Measurements from ENCODE around the gene MRLN. TPM values are rescaled to one million over a fixed set of nuclear protein-coding genes. Genes with fewer than 3 reads are reported as not detected.
"Not testable (repeated sequence)": the region's sequence is repeated elsewhere in the genome, so short reads cannot be mapped to it uniquely, and the experiment has no call there.

MRLN gene
- not detected for total RNA-seq
- total RNA-seq (2013) = not detected
- 0 to 0.16 (median 0) reads per million in 29 experiments for total RNA-seq

DNA sequence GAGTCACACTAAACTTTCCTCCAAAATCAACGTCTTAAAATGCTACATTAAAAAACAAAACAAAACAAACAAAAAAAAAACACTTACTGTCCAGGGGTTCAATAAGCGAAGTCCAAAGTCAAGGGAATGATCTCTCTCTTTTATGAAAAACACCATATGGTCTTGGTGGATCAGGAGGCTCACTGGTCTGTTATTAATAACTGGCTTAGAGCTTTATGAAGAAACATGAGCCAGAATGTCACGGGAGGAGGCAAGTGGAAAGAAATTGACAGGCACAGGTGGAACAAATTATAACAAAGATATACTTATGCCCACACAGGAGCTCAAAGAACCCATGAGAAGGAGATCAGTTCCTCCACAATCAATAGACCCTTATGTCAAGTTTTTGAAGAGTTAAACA, at the start of gene MRLN:
Gene MRLN (minus strand): TSS at position 189 of the 400 bp plus-strand sequence.
- Mint-ChIP-seq H3K36me3 (no peaks in the 10 kb centered on the region), H3K9me3 (no peaks in the 10 kb centered on the region), H3K4me1 (no peaks in the 10 kb centered on the region), H3K27ac (no peak within 1 kb of the TSS), H3K4me3 (no peak within 1 kb of the TSS), H3K27me3 (peaks cover 7 to 20% of the 10 kb centered on the region in 2 donors)
- Histone ChIP-seq H3K27me3 (replicated peaks in 1 of 2; ENCODE audit: control insufficient read depth in 2 of 2, extremely low read depth in 1 of 2, insufficient read depth in 2 of 2, low read length in 1 of 2) (no peaks in the 10 kb centered on the region), H3K27ac (ENCODE audit: low read length) (no peak within 1 kb of the TSS), H3K4me1 (ENCODE audit: control insufficient read depth in 1 of 2, extremely low read depth in 1 of 2, insufficient read depth in 2 of 2, low read length in 2 of 2) (no peaks in the 10 kb centered on the region), H3K36me3 (ENCODE audit: control insufficient read depth in 2 of 2, extremely low read depth in 1 of 2, insufficient read depth in 1 of 2, low read length in 1 of 2) (no peaks in the 10 kb centered on the region), H3K9me3 (no peaks in the 10 kb centered on the region), H3K4me3 (ENCODE audit: control insufficient read depth in 1 of 2, extremely low read depth in 1 of 2, low read length in 1 of 2) (no peak within 1 kb of the TSS)
- POLR2A ChIA-PET = interaction anchor here (0.7 kb wide), 2 partner anchors 18 to 1563 kb away, joined by 3 to 9 read pairs; no protein-coding TSS in a partner anchor
- 50% methylated on average over 1 of the region's 3 CpGs for WGBS (ENCODE audit: insufficient coverage)
- CTCF ChIA-PET = interaction anchor here in 1 of 2 donors (0.6 kb wide), 1 partner anchor 84 kb away, joined by 5 read pairs; no protein-coding TSS in a partner anchor
- DNase-seq (no peak), ATAC-seq (replicated peaks in 1 of 4) (no peak)

DNA sequence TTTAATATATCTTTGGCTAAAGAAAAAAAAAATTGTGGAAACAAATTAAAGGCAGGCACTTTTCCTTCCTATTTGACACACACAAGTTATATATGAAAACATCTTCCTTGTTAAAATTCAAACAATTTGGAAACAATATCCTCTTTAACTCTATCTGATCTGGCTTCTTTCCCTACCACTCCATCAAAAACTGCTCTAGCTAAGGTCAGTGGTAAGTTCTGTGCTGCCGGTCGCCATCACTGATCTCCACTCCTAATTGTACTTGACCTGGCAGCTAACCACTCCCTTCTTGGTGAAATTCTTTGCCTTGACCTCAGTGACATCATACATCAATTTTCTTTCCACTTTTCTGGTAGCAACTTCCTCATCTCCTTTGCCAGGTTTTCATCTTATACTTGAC, 47.9 kb upstream of the MRLN start:
- ATAC-seq (replicated peaks in 1 of 4) (no peak), DNase-seq (no peak)
- no peak overlapping the region for H3K27ac ChIP-seq (ENCODE audit: low read length)
- no peaks in the 10 kb centered on the region for H3K4me1 ChIP-seq (ENCODE audit: control insufficient read depth in 1 of 2, extremely low read depth in 1 of 2, insufficient read depth in 2 of 2, low read length in 2 of 2)
- no peaks in the 10 kb centered on the region for H3K27me3 ChIP-seq (replicated peaks in 1 of 2; ENCODE audit: control insufficient read depth in 2 of 2, extremely low read depth in 1 of 2, insufficient read depth in 2 of 2, low read length in 1 of 2)
- Mint-ChIP-seq H3K9me3 (no peaks in the 10 kb centered on the region), H3K36me3 (peaks cover 77% of the 10 kb centered on the region), H3K27me3 (no peaks in the 10 kb centered on the region), H3K4me1 (peaks cover 0 to 6% (median 2%) of the 10 kb centered on the region in 3 donors), H3K4me3 (no peak overlapping the region), H3K27ac (no peak overlapping the region)
- 100% methylated on average over 2 of the region's 2 CpGs for WGBS (ENCODE audit: insufficient coverage)
- H3K9me3 ChIP-seq = no peaks in the 10 kb centered on the region
- ChIA-PET CTCF (no interaction called here), POLR2A (no interaction called here)
- H3K4me3 ChIP-seq (ENCODE audit: control insufficient read depth in 1 of 2, extremely low read depth in 1 of 2, low read length in 1 of 2) = no peak overlapping the region
- peaks cover 11 to 48% of the 10 kb centered on the region in 2 donors for H3K36me3 ChIP-seq (ENCODE audit: control insufficient read depth in 2 of 2, extremely low read depth in 1 of 2, insufficient read depth in 1 of 2, low read length in 1 of 2)

DNA sequence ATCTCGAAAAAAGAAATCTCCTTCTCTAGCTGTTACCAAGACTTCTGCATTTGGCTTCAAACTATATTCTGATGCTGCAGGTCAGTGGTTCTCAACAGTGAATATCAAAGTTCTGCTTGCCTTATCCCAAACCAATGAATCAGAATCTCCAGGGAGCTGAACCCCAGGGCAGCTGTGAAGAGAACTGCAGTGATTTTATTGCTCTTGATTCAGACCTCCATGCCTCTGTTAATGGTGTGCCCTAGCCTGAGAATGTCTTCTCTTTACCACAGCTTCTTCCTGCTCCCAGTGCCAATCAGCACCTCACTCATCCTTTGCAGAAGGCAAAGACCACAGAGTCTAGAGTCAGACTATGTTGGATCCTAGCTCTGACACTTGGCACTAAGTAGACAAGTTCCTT, 46.2 kb upstream of the MRLN start:
- DNase-seq (no peak), ATAC-seq (replicated peaks in 1 of 4) (no peak)
- ChIA-PET CTCF (interaction anchor here (0.6 to 1.4 kb wide), 4 partner anchors 14 to 230 kb away, joined by 3 to 4 read pairs (median 4); no protein-coding TSS in a partner anchor), POLR2A (no interaction called here)
- no peak overlapping the region for H3K27ac Mint-ChIP-seq
- Histone ChIP-seq H3K27me3 (replicated peaks in 1 of 2; ENCODE audit: control insufficient read depth in 2 of 2, extremely low read depth in 1 of 2, insufficient read depth in 2 of 2, low read length in 1 of 2) (no peaks in the 10 kb centered on the region), H3K4me1 (ENCODE audit: control insufficient read depth in 1 of 2, extremely low read depth in 1 of 2, insufficient read depth in 2 of 2, low read length in 2 of 2) (no peaks in the 10 kb centered on the region), H3K9me3 (no peaks in the 10 kb centered on the region), H3K36me3 (ENCODE audit: control insufficient read depth in 2 of 2, extremely low read depth in 1 of 2, insufficient read depth in 1 of 2, low read length in 1 of 2) (peaks cover under 1 to 40% of the 10 kb centered on the region in 2 donors), H3K4me3 (ENCODE audit: control insufficient read depth in 1 of 2, extremely low read depth in 1 of 2, low read length in 1 of 2) (no peak overlapping the region), H3K27ac (ENCODE audit: low read length) (no peak overlapping the region)
- peaks cover 76% of the 10 kb centered on the region for H3K36me3 Mint-ChIP-seq
- no peaks in the 10 kb centered on the region for H3K27me3 Mint-ChIP-seq
- H3K4me3 Mint-ChIP-seq = no peak overlapping the region
- WGBS (ENCODE audit: insufficient coverage) = 100% methylated on average over 1 of the region's 1 CpG
- H3K4me1 Mint-ChIP-seq = peaks cover 0 to 6% (median 2%) of the 10 kb centered on the region in 3 donors
- no peaks in the 10 kb centered on the region for H3K9me3 Mint-ChIP-seq

DNA sequence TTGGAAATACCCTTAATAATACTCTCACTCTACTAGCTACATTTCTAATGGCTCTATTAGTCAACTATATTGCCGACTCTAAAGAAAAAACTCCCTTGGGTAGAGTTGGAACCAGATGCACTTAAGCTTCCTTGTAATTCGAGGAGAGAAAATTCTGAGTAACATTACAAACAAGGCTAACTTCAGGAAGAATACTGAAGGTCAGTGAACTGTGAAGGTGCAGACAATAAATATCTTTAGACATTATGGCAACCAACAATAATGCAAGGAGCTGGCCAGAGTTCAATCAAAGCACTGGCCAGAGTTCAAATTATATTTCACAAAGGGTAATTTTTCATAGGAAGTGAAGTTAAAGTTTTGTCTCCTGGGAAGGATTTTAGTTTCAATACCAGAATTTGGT, 40.7 kb upstream of the MRLN start:
- Histone ChIP-seq H3K36me3 (ENCODE audit: control insufficient read depth in 2 of 2, extremely low read depth in 1 of 2, insufficient read depth in 1 of 2, low read length in 1 of 2) (peaks cover 0 to 57% of the 10 kb centered on the region in 2 donors), H3K27ac (ENCODE audit: low read length) (no peak overlapping the region), H3K4me1 (ENCODE audit: control insufficient read depth in 1 of 2, extremely low read depth in 1 of 2, insufficient read depth in 2 of 2, low read length in 2 of 2) (no peaks in the 10 kb centered on the region), H3K27me3 (replicated peaks in 1 of 2; ENCODE audit: control insufficient read depth in 2 of 2, extremely low read depth in 1 of 2, insufficient read depth in 2 of 2, low read length in 1 of 2) (no peaks in the 10 kb centered on the region), H3K9me3 (no peaks in the 10 kb centered on the region), H3K4me3 (ENCODE audit: control insufficient read depth in 1 of 2, extremely low read depth in 1 of 2, low read length in 1 of 2) (no peak overlapping the region)
- H3K9me3 Mint-ChIP-seq = no peaks in the 10 kb centered on the region
- ChIA-PET CTCF (no interaction called here), POLR2A (interaction anchor here in 1 of 2 donors (0.7 kb wide), 1 partner anchor 60 kb away, joined by 5 read pairs; no protein-coding TSS in a partner anchor)
- peaks cover 0 to 6% (median 0%) of the 10 kb centered on the region in 3 donors for H3K4me1 Mint-ChIP-seq
- no peak for ATAC-seq (replicated peaks in 1 of 4)
- no peaks in the 10 kb centered on the region for H3K27me3 Mint-ChIP-seq
- no peak overlapping the region for H3K4me3 Mint-ChIP-seq
- WGBS (ENCODE audit: insufficient coverage) = no CpG with 5 or more reads among the region's 2 CpGs
- no peak for DNase-seq
- no peak overlapping the region for H3K27ac Mint-ChIP-seq
- H3K36me3 Mint-ChIP-seq = peaks cover 71% of the 10 kb centered on the region

DNA sequence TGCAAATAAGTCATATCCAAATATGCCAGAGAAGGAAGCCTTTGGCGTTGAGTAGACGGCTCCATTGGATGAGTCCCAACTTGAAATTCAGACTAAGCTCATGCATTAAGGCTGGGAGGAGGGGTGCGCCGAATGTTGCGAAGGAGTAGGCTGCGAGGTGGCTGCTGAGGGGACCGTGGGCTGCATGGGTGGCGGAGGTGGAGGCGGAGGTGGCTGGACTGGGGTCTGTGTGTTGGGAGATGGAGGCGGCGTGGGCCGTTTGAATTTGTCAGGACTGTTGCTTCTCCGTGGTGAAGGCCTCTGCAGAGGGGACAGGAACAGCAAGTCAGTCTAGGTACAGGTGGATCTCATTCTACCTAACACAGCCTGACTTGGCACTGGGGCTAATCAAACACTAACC, 39.6 kb upstream of the MRLN start:
- Histone ChIP-seq H3K36me3 (ENCODE audit: control insufficient read depth in 2 of 2, extremely low read depth in 1 of 2, insufficient read depth in 1 of 2, low read length in 1 of 2) (peaks cover 0 to 53% of the 10 kb centered on the region in 2 donors), H3K9me3 (no peaks in the 10 kb centered on the region), H3K4me3 (ENCODE audit: control insufficient read depth in 1 of 2, extremely low read depth in 1 of 2, low read length in 1 of 2) (no peak overlapping the region), H3K27ac (ENCODE audit: low read length) (no peak overlapping the region), H3K4me1 (ENCODE audit: control insufficient read depth in 1 of 2, extremely low read depth in 1 of 2, insufficient read depth in 2 of 2, low read length in 2 of 2) (no peaks in the 10 kb centered on the region), H3K27me3 (replicated peaks in 1 of 2; ENCODE audit: control insufficient read depth in 2 of 2, extremely low read depth in 1 of 2, insufficient read depth in 2 of 2, low read length in 1 of 2) (no peaks in the 10 kb centered on the region)
- Mint-ChIP-seq H3K27me3 (no peaks in the 10 kb centered on the region), H3K4me1 (peaks cover 0 to 6% (median 0%) of the 10 kb centered on the region in 3 donors), H3K9me3 (no peaks in the 10 kb centered on the region), H3K4me3 (no peak overlapping the region), H3K36me3 (peaks cover 66% of the 10 kb centered on the region), H3K27ac (peak overlapping the region in 1 of 2 donors; percentile 5)
- POLR2A ChIA-PET = no interaction called here
- DNase-seq = no peak
- no peak for ATAC-seq (replicated peaks in 1 of 4)
- 98% methylated on average over 7 of the region's 13 CpGs for WGBS (ENCODE audit: insufficient coverage)
- CTCF ChIA-PET = interaction anchor here in 1 of 2 donors (0.6 kb wide), 1 partner anchor 130 kb away, joined by 4 read pairs; no protein-coding TSS in a partner anchor

DNA sequence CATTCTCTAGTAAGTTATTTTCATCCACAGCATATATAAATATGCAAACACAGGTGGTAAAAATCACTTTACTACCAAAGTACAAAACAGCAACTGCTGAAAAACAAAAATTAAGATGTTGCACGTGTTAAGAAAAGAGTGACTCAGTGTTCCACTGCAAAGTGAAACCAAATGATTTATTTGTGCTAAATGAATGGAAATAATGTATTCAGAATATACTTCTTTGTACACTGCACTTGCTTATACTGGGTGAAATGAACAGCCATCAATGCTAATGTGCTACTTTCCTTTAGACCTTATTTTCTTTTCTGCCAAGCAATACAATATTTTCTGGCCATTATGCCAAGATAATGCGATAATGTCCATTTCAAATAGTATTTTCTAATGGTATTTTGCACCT, 38.3 kb upstream of the MRLN start:
- H3K27ac Mint-ChIP-seq = no peak overlapping the region
- H3K9me3 Mint-ChIP-seq = no peaks in the 10 kb centered on the region
- DNase-seq = no peak
- no peak overlapping the region for H3K4me3 Mint-ChIP-seq
- CTCF ChIA-PET = no interaction called here
- H3K27me3 Mint-ChIP-seq = no peaks in the 10 kb centered on the region
- ATAC-seq (replicated peaks in 1 of 4) = no peak
- H3K27ac ChIP-seq (ENCODE audit: low read length) = no peak overlapping the region
- H3K4me3 ChIP-seq (ENCODE audit: control insufficient read depth in 1 of 2, extremely low read depth in 1 of 2, low read length in 1 of 2) = no peak overlapping the region
- H3K27me3 ChIP-seq (replicated peaks in 1 of 2; ENCODE audit: control insufficient read depth in 2 of 2, extremely low read depth in 1 of 2, insufficient read depth in 2 of 2, low read length in 1 of 2) = no peaks in the 10 kb centered on the region
- no peaks in the 10 kb centered on the region for H3K9me3 ChIP-seq
- H3K36me3 ChIP-seq (ENCODE audit: control insufficient read depth in 2 of 2, extremely low read depth in 1 of 2, insufficient read depth in 1 of 2, low read length in 1 of 2) = peaks cover 0 to 47% of the 10 kb centered on the region in 2 donors
- POLR2A ChIA-PET = no interaction called here
- H3K4me1 Mint-ChIP-seq = no peaks in the 10 kb centered on the region
- no CpG with 5 or more reads among the region's 2 CpGs for WGBS (ENCODE audit: insufficient coverage)
- no peaks in the 10 kb centered on the region for H3K4me1 ChIP-seq (ENCODE audit: control insufficient read depth in 1 of 2, extremely low read depth in 1 of 2, insufficient read depth in 2 of 2, low read length in 2 of 2)
- H3K36me3 Mint-ChIP-seq = peaks cover 64% of the 10 kb centered on the region

DNA sequence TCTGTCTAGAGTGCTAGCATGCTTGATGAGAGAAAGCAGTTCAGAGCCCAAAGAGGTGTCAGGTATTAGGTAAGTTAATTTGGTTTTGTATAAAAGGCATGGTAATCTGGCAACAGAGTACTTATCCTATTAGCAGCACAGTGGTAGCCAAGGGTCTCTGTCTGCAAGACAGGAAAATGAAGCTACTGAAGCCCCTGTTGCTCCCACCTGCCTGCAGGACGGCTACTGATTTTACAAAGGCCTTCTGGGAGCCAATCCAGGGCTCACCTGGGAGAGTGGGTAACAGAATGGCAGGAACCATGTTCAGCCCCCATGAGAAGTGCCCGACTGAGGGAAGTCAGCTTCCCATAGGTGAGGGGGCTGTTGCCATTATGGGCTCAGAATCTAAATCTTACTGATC, 36.8 kb upstream of the MRLN start:
- H3K27me3 ChIP-seq (replicated peaks in 1 of 2; ENCODE audit: control insufficient read depth in 2 of 2, extremely low read depth in 1 of 2, insufficient read depth in 2 of 2, low read length in 1 of 2); H3K27me3 Mint-ChIP-seq; H3K4me1 ChIP-seq (ENCODE audit: control insufficient read depth in 1 of 2, extremely low read depth in 1 of 2, insufficient read depth in 2 of 2, low read length in 2 of 2); H3K27ac Mint-ChIP-seq; H3K4me3 Mint-ChIP-seq; H3K4me1 Mint-ChIP-seq; DNase-seq; ATAC-seq (replicated peaks in 1 of 4); H3K9me3 Mint-ChIP-seq; POLR2A ChIA-PET; H3K9me3 ChIP-seq; H3K4me3 ChIP-seq (ENCODE audit: control insufficient read depth in 1 of 2, extremely low read depth in 1 of 2, low read length in 1 of 2); H3K27ac ChIP-seq (ENCODE audit: low read length); CTCF ChIA-PET: not testable (repeated sequence)
- peaks cover 52% of the 10 kb centered on the region for H3K36me3 Mint-ChIP-seq
- peaks cover 0 to 43% of the 10 kb centered on the region in 2 donors for H3K36me3 ChIP-seq (ENCODE audit: control insufficient read depth in 2 of 2, extremely low read depth in 1 of 2, insufficient read depth in 1 of 2, low read length in 1 of 2)
- 0% methylated on average over 1 of the region's 2 CpGs for WGBS (ENCODE audit: insufficient coverage)
